GM10266 (cell line): ENCODE measurements around the gene MKLN1.

Experiments used
- DNase-seq: peaks from one replicate; pipeline ENCODE4 v3.0.0; 2012; ENCODE audit errors: extremely low spot score
- TF ChIP-seq, protein P1 (sequence below): IDR thresholded peaks from 2 replicates; pipeline ENCODE4 v1.5.1; 2012; ENCODE audit warnings: mild to moderate bottlenecking, low read depth; ENCODE audit not compliant: control insufficient read depth, insufficient read depth; ENCODE audit errors: missing control alignments

The MKLN1 gene

DNA sequence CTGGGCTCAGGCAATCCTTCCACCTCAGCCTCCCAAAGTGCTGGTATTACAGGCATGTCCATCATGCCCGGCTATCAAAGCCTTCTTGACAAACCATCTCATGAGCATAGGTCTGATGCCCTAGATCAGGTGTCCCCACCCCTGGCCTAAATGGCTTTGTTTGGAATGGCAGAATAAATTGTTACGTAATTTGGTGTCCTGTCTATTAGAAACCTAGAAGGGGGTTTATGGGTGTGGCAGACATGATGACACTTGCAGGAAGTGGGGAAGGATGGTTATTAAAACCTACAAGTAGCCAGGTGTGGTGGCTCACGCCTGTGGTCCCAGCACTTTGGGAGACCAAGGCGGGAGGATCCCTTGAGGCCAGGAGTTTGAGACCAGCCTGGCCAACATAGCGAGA is 38.6 kb upstream of the MKLN1 start:
- no peak for DNase-seq
- TF ChIP-seq, protein P1, sequence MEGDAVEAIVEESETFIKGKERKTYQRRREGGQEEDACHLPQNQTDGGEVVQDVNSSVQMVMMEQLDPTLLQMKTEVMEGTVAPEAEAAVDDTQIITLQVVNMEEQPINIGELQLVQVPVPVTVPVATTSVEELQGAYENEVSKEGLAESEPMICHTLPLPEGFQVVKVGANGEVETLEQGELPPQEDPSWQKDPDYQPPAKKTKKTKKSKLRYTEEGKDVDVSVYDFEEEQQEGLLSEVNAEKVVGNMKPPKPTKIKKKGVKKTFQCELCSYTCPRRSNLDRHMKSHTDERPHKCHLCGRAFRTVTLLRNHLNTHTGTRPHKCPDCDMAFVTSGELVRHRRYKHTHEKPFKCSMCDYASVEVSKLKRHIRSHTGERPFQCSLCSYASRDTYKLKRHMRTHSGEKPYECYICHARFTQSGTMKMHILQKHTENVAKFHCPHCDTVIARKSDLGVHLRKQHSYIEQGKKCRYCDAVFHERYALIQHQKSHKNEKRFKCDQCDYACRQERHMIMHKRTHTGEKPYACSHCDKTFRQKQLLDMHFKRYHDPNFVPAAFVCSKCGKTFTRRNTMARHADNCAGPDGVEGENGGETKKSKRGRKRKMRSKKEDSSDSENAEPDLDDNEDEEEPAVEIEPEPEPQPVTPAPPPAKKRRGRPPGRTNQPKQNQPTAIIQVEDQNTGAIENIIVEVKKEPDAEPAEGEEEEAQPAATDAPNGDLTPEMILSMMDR: no peak

DNA sequence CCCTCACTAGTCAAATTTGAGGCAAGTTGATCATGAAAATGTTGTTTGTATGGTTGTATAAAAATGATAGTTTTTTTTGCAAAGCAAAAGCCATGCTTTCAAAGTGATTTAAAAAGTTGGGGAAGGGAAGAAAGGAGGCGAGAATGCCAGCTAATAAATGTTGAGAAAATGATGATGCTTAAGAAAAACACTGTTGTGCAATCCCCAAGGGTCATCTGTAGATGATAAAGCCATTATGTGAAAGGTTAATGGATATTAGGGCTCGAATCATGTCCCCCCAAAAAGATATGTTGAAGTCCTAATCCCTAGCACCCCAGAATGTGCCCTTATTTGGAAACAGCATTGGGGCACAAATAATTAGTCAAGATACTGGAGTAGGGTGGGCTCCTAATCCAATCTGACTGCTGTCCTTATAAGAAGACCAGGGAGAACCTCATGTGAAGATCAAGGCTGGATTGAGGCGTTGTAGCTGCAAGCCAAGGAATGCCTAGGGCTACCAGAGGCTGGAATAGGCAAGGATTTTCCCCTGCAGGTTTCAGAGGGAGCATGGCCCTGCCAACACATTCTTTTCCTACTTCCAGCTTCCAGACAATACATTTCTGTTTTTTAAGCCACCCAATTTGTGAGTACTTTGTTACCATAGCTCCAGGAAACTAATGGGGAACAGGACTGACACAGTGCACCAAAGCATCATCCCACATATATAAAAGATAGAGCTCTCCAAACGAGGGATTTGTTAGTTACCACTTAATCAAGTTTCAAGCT is 35.4 kb upstream of the MKLN1 start:
- TF ChIP-seq, protein P1: no peak
- no peak for DNase-seq

DNA sequence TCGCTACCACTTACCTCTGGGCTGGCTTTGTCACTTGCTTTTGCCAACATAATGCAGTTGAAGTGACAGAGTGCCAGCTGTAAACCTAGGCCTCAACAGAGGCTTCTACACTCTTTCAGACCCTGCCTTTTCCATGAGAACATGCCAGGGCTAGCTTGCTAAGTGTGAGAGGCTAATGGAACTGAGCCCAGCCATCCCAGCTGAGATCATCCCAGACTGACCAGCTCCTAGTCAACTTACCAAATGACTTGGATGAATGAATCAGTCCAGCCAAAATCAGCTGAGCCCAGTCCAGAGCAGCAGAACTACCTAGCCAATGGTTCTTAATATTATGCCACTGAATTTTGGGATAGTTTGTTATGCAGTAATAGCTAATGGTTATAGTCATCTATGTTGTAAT is 34.7 kb upstream of the MKLN1 start:
- TF ChIP-seq, protein P1: no peak
- DNase-seq: no peak

DNA sequence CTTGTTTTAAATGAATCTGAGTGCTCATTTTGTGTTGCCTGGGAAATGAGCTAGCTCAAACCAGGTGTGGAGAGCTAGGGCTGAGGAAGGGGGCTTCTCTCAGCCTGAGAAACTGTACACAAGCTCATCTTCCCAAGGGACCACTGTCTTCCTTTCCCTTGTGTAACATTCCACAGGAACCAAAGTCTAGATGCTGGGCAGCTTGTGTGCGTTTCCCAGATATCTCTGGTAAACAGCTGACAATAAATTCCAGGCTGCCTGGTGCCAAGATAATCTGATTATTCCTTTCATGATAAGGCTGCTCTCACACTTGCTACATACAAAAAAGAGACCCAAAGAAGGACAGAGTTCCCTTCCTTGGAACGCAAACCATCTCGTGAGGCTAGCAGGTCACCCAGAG is 33.1 kb upstream of the MKLN1 start:
- no peak for DNase-seq
- TF ChIP-seq, protein P1: no peak

DNA sequence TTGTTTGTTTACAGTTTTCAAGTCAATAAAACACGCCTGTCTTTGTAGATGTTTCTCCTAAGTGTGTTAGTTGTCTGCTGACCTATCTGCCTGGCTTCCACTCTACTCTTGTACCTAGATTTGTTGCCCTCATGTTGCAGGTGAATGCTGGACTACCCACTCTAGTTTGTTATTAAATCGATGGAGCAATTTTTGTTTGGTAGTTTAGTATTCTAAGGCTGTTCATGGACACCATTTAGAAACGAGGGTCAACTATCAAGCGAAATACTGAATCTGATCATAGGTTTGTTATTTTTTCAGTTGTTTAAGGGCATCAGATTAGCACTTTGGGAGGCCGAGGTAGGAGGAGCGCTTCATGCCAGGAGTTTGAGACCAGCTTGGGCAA is 29.1 kb upstream of the MKLN1 start:
- TF ChIP-seq, protein P1: no peak
- DNase-seq: no peak

DNA sequence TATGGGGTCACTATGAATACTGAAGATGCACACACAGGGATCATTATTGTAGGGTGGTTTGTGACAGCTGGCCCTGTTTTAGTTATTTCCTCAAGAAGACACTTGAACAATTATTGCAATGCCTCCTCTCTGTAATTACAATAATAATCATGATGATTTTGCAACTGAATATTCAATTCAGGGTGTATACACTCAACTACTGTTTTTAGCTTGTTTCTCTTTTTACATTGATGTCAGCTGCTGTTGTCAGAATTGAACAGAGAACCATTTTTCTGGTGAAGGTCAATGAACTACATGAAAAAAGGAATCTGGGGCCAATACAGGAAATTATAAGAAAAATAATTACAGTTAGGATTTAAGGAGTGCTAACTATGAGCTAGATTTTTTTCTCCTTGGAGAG is 28.6 kb upstream of the MKLN1 start:
- no peak for DNase-seq
- TF ChIP-seq, protein P1: no peak

DNA sequence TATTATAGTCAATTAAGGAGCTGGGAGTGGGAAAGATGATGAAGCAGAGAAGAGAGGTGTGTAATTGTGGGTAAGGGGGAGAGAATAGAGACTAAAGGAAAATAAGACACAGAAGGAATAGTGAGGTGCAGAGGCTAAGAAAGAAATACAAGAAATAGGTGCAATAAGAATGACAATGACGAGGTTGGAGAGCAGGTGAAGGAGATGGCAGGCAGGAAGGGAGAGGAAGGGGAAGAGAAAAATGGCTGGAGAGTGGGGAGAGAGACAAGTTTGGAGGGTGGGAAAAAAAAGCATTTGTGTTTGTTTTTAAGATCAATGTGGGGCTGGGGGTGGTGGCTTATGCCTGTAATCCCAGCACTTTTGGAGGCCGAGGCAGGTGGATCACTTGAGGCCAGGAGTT is 27.6 kb upstream of the MKLN1 start:
- TF ChIP-seq, protein P1: no peak
- no peak for DNase-seq
